Stimulated activated CD8-positive, alpha-beta memory T cell treated with anti-CD3 and anti-CD28 coated beads, Interleukin-7, amount 100 ng/mL, for 24 hours (primary cell): ENCODE results near the gene CHFR.
A peak's percentile ranks its signal among the peaks of the same experiment; 100 is the strongest.
"Not testable (repeated sequence)": the region's sequence is repeated elsewhere in the genome, so short reads cannot be mapped to it uniquely, and the experiment has no call there.

Experiments used
- DNase-seq: peaks from one replicate; pipeline ENCODE4 v3.0.0-alpha.2; 2020; ENCODE audit warnings: low read depth

Gene CHFR

DNA sequence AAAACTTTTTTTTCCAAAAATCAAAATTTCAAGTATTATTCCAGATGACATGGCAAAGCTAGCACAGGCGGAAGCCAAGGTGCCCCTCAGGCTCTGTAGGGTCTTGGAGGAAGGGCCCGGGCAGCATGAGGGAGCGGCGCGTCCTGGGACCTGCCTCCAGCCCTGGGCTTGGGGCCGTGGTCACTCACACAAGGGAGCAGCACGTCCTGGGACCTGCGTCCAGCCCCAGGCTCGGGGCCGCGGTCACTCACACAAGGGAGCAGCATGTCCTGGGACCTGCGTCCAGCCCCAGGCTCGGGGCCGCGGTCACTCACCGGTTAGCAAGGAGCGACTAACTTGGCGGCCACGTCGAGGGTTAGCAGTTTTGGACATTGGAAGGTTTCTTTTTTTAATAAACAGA, 46.9 kb downstream of the CHFR start:
- no peak for DNase-seq

GRCh38 chr12:132839558-132840235, 47.7 kb downstream of the CHFR start:
- no peak for DNase-seq

GRCh38 chr12:132838410-132839080, 48.9 kb downstream of the CHFR start:
- DNase-seq = no peak

GRCh38 chr12:132837693-132838409, 49.6 kb downstream of the CHFR start:
- no peak for DNase-seq

DNA sequence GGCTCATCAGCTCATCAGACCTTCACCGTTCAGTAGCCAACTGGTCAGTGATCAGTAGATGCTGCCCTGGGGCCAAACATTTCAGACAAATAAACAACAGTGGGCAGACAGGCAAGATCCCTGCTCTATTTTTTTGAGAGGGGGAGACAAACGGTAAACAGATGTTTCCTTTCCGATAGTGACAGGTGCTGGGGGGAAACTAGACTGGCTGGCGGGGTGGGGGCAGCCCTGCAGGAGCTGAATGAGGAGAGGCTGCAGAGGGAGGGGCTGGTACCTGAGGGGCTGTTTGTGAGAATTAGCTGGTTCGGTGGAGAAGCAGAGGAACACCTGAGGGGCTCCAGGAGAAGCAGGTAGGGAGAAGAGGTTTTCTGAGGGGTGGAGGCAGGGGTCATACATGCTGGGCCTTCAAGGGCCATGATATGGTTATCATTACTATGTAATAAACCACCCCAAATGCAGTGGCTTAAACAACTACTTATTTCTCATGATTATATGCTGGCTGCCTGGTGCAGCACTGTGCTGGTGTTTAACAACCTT, 50.5 kb downstream of the CHFR start:
- no peak for DNase-seq

GRCh38 chr12:132836230-132836629, 51.2 kb downstream of the CHFR start:
- DNase-seq = not testable (repeated sequence)

DNA sequence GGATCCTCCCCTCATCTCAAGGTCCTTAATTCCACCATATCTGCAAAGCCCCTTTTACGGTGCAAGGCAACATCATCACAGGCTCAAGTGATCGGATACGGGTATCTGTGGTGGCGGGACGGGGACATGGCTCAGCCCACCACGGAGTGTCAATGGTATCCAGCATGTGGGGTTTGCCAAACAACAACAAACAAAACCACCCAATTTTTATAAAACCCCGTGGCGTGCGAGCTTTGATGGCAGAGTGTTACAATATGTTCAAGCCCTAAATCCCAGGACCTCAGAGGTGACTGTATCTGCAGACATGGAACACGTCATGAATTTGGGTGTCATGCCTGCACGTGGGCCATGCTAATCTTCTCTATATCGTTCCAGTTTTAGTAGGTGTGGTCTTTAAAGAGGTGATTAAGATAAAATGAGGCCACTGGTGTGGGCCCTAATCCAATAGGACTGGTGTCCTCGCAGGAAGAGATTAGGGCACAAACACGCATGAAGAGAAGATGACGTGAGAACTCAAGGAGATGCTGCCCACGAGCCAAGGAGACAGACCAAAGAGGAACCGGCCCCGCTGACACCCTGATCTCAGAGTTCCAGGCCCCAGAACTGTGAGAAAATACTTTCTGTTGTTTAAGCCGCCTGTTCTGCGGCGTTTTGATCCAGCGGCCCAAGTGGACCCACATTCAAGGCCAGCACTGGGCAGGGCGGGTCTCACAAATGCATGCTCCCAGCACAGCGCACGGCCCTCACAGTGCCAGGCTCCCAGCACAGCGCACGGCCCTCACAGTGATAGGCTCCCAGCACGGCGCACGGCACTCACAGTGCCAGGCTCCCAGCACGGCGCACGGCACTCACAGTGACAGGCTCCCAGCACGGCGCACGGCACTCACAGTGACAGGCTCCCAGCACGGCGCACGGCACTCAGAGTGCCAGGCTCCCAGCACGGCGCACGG, 52.1 kb downstream of the CHFR start:
- DNase-seq = no peak

DNA sequence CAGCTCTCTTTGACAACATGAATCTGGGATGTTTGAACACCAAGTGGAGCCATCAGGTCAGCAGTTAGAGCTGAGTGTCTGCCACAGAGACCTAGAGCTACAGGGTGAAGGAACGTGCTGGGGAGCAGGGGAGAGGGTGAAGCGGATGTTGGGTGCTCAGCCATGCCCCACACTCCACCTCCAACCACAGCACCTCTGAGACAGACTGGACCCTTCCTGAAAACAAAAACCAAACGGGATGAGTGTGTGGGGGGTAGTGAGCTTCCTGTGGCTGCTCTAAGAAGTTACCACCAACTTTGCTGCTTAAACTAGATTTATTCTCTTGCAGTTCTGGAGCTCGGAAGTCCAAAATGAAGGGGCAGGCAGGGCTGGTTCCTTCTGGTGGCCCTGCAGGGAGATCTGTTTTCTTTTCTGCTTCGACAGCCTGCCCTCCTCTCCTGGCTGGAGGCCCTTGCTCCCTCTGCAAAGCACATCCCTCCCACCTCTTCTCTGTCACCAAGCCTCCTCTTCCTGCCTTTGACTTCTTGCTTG, 53.2 kb downstream of the CHFR start:
- no peak for DNase-seq

DNA sequence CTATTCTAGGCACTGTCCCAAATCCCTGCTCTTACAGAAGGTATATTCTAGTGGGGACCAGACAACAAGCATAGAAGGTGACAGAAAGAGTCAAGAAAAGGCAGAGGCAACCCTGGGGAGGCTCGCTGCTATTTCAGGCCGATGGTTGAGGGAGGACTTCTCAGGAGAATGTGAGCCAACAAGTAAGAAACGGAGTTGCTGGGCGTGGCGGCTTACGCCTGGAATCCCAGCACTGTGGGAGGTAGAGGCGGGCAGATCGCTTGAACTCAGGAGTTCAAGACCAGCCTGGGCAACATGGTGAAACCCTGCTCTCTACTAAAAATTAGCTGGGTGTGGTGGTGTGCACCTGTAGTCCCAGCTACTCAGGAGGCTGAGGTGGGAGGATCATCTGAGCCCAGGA, 54.1 kb downstream of the CHFR start:
- no peak for DNase-seq

- DNase-seq = no peak
Measured at GRCh38 chr12:132831771-132832170, 55.6 kb downstream of the CHFR start.

- peak; percentile 88 for DNase-seq
Measured at GRCh38 chr12:132828706-132829534, 58.5 kb downstream of the CHFR start, which contains the start of gene GOLGA3. GOLGA3 (minus strand) TSS chr12:132828869; CDS start chr12:132822128, 6,741 bp downstream.

DNA sequence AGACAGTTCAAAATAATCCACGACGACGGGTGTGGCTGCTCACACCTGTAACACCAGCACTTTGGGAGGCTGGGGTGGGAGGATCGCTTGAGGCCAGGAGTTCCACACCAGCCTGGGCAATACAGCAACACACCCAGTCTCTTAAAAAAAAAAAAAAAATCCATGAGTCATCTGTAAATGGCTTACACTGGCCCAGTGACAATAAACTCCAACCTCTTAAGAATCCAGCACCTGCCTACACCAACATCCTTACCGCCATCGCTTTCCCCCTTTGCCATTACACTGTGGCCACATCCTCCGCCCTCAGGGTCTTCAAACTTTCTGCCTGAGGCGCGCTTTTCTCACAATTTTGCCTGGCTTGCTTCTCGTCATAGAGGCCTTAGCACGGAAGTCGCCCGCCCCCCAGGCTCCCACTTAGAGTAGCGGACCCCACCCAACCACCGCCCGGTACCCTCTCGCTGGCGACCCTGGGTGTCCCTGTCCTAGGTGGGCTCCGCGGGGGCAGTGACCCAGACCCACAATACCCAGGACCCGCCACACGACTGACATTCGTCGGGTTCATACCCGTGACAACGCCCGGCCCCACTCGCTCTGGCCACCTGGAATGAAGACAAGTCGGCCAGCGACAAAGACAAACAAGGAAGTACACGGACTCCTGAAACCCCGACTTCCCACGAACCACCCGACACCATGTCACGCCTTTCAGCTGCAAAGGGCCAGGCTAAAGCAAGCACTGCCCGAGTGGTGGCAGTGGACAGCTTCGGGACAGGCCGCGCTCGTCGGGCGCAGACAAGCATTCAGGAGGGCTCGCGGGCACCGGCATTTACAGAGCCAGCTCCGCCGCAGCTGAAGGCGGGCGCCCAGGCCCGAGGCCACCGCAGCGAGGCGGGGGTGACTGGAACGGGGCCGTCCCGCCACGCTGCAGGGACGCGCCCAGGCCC, 59.4 kb downstream of the CHFR start:
- DNase-seq = no peak

DNA sequence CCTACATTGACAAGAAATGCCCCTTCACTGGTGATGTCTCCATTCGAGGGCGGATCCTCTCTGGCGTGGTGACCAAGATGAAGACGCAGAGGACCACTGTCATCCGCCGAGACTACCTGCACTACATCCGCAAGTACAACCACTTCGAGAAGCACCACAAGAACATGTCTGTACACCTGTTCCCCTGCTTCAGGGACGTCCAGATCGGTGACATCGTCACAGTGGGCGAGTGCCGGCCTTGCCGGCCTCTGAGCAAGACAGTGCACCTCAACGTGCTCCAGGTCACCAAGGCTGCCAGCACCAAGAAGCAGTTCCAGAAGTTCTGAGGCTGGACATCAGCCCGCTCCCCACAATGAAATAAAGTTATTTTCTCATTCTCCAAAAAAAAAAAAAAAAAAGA, 61.5 kb downstream of the CHFR start:
- DNase-seq = no peak

DNA sequence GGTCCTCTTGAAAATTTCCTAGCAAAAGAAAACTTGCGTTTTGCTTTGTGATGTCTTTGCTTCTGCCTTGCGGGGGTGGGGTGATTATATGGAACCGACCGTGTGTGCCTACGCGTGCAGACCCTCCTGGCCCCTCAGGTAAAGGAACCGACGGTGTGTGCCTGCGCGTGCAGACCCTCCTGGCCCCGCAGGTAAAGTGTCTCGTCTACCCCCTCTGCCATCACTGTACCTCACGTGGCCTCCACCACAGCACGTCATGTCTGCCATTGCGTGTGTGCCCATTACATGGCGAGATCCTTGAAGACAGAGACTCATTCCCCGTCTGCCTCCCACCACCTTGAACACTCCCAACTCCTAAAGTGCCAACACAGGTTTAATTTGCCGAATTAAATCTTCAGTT, 62.3 kb downstream of the CHFR start:
- DNase-seq = no peak

GRCh38 chr12:132824053-132824452, 63.4 kb downstream of the CHFR start:
- no peak for DNase-seq

GRCh38 chr12:132818562-132818961, 68.8 kb downstream of the CHFR start:
- no peak for DNase-seq

GRCh38 chr12:132814232-132814631, 73.2 kb downstream of the CHFR start:
- no peak for DNase-seq

GRCh38 chr12:132813443-132813842, 74.0 kb downstream of the CHFR start:
- no peak for DNase-seq

- DNase-seq = no peak
Measured at GRCh38 chr12:132812631-132813305, 74.6 kb downstream of the CHFR start.
